ENCODE data around the gene SYT5. TPM values are rescaled to one million over a fixed set of nuclear protein-coding genes. Genes with fewer than 3 reads are reported as not detected.
A peak's percentile ranks its signal among the peaks of the same experiment; 100 is the strongest.

Gene SYT5
- total and polyA plus RNA-seq, 9 of the 15 experiments (the other 6 are each of a cell fraction or from before 2014, with no cell fraction given), result 1.3 to 20.9 (median 8.8) TPM

DNA sequence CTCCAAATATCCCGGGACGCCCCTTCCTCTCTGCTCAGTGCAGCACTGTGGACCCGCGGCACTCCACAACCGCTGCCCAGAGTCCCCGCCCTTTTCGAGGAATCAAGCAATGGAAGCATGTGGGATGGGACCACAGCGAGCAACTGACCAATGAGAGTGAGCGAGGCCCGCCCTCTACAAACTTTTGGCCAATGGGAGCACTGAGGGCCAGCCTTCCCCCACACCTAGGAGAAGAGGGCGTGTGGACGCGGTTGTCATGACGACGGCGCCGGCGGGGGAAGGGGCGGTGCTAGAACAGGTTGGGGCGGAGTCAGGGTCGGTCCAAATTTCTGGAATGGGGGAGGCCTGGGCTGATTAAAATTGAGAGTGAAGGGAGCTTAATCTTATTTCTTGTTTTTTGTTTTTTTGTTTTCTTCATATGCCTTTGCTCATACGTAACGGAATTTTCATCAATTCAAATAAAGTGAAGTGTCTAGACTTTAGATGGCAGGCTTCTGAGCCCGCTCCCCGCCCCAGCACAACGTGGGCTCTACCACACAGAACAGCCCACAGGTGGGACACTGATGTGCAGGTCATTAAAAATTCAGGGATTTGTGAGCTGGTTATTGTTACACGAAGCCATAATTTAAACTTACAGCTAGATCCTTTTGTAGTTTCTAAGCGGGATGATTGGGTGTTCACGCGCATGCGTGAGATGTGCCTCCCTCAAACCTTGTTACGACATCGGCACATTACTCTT is 13.4 kb downstream of the SYT5 start, which contains the start of gene DNAAF3:
Gene DNAAF3 (minus strand): TSS at position 84 of the 739 bp plus-strand sequence. CDS start 200 bp downstream, outside the sequence.
- no peaks in the 10 kb centered on the region for H3K27me3 ChIP-seq (ENCODE audit: control insufficient read depth in 2 of 2, insufficient read depth in 2 of 2, low read length in 2 of 2)
- peak within 1 kb of the TSS; percentile 88 for H2AFZ ChIP-seq (ENCODE audit: low read depth, low read length)
- H3K79me2 ChIP-seq (ENCODE audit: control insufficient read depth, insufficient read depth, low read length), result no peaks in the 10 kb centered on the region
- BruUV-seq (replicated peaks), result no TSS peak
- peak within 1 kb of the TSS; percentile 69 to 89 for H3K9ac ChIP-seq (ENCODE audit: insufficient read depth in 1 of 2, low read depth in 2 of 2, low read length in 2 of 2)
- H4K20me1 ChIP-seq (replicated peaks; ENCODE audit: control insufficient read depth, insufficient read depth, low read length), result peaks cover 3% of the 10 kb centered on the region
- CTCF ChIA-PET (ENCODE audit: low intra/inter-chr PET ratio), result interaction anchor here (0.9 kb wide), 1 partner anchor 25 kb away, joined by 4 read pairs; no protein-coding TSS in a partner anchor
- H3K4me1 ChIP-seq (replicated peaks in 1 of 2; ENCODE audit: control insufficient read depth in 2 of 2, insufficient read depth in 2 of 2, low read length in 2 of 2), result peaks cover 5 to 29% of the 10 kb centered on the region in 2 experiments; a peak in 4 of 5 replicates
- 0% methylated on average over 33 of the region's 33 CpGs for WGBS (ENCODE audit: insufficient coverage, low coverage, missing lambda C conversion rate)
- DNase-seq (ENCODE audit: extremely low read depth in 1 of 4, low spot score in 3 of 4) (peak; percentile 98 to 100 (median 99)), ATAC-seq (peak; percentile 99), FAIRE-seq (peak; percentile 99)
- H3K4me3 ChIP-seq, result peak within 1 kb of the TSS; percentile 54
- in situ Hi-C loops (cut with MboI) (loop anchor here (25.0 kb wide), 1 partner anchor 971 kb away; the partner anchor contains the start of gene ZNF444), intact Hi-C loops (cut with micrococcal nuclease) (no loop called here)
- 0 out of 3 replicates have a peak, but pooled peaks cover 3% of the 10 kb centered on the region for H3K36me3 ChIP-seq (ENCODE audit: control insufficient read depth, insufficient read depth, low read length)
- H3K9me3 ChIP-seq (replicated peaks; ENCODE audit: control insufficient read depth, insufficient read depth, low read depth, low read length), result no peaks in the 10 kb centered on the region
- H3K27ac ChIP-seq (ENCODE audit: extremely low read depth, low read depth, low read length), result peak within 1 kb of the TSS; percentile 78
- H3K9me1 ChIP-seq (ENCODE audit: control insufficient read depth, insufficient read depth, low read length), result no peaks in the 10 kb centered on the region
- POLR2A ChIA-PET, result interaction anchor here (0.6 to 1.9 kb wide), 7 partner anchors 8 to 476 kb away, joined by 3 to 7 read pairs (median 4); partner anchors contain the start of genes PPP1R12C and UBE2S
- H3K4me2 ChIP-seq (ENCODE audit: insufficient read depth, low read length), result peak within 1 kb of the TSS; percentile 81
- TF ChIP-seq SNRNP70 (optimal IDR thresholded peaks at IDR 0.05; ENCODE audit: low read depth, low read length) (no peak), ZNF174 (CRISPR knock-in tag; IDR thresholded peaks at IDR 0.05) (0 out of 2 replicates have a peak, but pooled peaks have one; percentile 39), BRF1 (IDR thresholded peaks at IDR 0.05; ENCODE audit: borderline replicate concordance, extremely low read depth, insufficient read length) (no peak), BMI1 (IDR thresholded peaks at IDR 0.05; ENCODE audit: low read length) (peak; percentile 100), CBX8 (IDR thresholded peaks at IDR 0.05; ENCODE audit: borderline replicate concordance, extremely low read depth, low read depth, low read length, poor library complexity, severe bottlenecking) (no peak), ZNF778 (CRISPR knock-in tag; IDR thresholded peaks at IDR 0.05) (no peak), HIVEP1 (CRISPR knock-in tag; IDR thresholded peaks at IDR 0.05) (no peak), ELF1 (tag; IDR thresholded peaks at IDR 0.05) (no peak), ZBED1 (IDR thresholded peaks at IDR 0.05) (no peak), SRF (CRISPR knock-in tag; IDR thresholded peaks at IDR 0.05) (peak in 1 of 2 experiments; percentile 57; a peak in 1 of 4 replicates)
- TF ChIP-seq, protein P1, sequence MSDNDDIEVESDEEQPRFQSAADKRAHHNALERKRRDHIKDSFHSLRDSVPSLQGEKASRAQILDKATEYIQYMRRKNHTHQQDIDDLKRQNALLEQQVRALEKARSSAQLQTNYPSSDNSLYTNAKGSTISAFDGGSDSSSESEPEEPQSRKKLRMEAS (CRISPR knock-in tag; IDR thresholded peaks at IDR 0.05), result peak; percentile 49; the same call in 1 of the 2 replicates
